GM13976 (cell line): ENCODE data around the gene PIEZO2.

Experiments used
- DNase-seq: peaks from one replicate; pipeline ENCODE4 v3.0.0; 2012; ENCODE audit warnings: low spot score
- in situ Hi-C: fragments of 300-500 bp; cut with MboI; formaldehyde crosslinking; loops from one replicate; pipeline ENCODE4 v1.12.0; 2022; ENCODE audit warnings: low sequenced_read_pairs, mixed read lengths, inconsistent platforms; ENCODE audit not compliant: unreplicated experiment
- TF ChIP-seq, protein P1 (sequence below): IDR thresholded peaks from 2 replicates; pipeline ENCODE4 v1.5.1; 2012; ENCODE audit warnings: borderline replicate concordance, mild to moderate bottlenecking; ENCODE audit not compliant: insufficient read depth; ENCODE audit errors: extremely low read depth, missing control alignments, control extremely low read depth

Gene PIEZO2

DNA sequence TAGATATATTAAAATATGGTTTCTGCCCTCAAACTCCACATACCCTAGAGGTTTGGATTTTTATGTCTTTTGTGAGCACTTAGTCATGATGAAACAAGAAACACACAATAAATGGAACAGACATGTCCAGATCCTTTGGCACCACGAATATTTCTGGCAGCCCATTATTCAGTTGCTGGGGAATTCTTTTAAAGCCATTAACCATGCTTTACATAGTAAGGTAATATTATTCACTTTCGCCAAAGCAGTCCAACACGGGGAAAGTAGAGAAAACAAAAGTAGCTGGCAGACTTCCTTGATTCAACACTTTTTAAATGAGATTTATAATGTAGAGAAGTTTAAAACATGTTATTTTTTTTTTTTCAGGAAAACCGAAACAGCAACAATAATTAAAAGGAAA lies 235.4 kb downstream of the PIEZO2 start:
- TF ChIP-seq, protein P1, sequence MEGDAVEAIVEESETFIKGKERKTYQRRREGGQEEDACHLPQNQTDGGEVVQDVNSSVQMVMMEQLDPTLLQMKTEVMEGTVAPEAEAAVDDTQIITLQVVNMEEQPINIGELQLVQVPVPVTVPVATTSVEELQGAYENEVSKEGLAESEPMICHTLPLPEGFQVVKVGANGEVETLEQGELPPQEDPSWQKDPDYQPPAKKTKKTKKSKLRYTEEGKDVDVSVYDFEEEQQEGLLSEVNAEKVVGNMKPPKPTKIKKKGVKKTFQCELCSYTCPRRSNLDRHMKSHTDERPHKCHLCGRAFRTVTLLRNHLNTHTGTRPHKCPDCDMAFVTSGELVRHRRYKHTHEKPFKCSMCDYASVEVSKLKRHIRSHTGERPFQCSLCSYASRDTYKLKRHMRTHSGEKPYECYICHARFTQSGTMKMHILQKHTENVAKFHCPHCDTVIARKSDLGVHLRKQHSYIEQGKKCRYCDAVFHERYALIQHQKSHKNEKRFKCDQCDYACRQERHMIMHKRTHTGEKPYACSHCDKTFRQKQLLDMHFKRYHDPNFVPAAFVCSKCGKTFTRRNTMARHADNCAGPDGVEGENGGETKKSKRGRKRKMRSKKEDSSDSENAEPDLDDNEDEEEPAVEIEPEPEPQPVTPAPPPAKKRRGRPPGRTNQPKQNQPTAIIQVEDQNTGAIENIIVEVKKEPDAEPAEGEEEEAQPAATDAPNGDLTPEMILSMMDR = no peak
- no peak for DNase-seq
- in situ Hi-C loops = no loop called here

DNA sequence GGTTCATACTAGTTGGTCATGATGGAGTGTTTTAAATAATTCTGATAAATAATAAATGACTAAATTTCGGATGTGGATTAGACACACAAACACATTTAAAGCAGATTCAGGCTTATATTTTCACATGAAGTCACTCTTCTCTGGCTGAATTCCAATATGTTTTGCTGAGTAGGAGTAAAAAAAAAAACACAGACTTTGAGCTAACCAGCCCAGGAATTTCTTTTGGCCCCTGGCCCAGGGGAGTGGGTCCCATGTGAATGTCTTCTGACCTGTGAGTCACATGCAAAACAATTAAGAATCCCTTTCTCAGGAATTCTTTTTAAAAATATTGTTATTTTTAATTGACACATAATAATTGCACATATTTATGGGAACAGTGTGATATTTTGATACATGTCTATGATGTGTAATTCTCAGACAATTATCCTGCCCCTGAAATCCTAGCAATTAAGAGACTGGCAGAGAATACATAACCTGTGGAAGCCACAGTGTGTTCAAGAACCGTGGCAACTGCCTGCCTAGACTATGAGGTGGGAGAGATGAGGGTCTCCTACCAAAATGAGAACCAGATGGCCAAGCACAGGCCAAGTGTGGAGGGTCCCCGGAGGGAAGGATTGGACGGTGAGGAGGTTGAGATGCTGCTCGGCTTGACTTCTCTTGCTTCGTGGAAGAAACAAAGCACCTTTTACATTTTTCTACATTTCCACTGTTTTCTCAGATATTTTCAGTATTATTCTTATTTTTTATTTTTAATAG lies 236.4 kb downstream of the PIEZO2 start:
- TF ChIP-seq, protein P1 = no peak
- in situ Hi-C loops = no loop called here
- no peak for DNase-seq

DNA sequence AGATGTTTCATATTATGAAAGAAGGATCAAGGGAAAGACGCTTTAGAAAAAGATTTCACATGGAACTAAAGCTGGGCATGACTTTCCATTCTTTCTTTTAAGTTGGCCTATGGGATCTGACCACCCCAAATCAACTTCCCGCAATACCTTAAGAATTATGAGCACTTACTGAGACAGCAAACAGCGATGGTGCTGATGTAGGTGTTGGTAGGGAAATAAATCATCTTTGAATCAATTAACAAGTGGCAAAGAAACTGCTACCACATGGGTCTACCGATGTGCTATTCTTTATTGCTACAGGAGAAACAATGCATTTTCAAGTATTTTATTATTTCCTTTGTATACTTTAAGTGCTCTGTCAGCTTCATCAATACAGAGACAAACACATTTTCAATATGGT lies 239.6 kb downstream of the PIEZO2 start:
- TF ChIP-seq, protein P1 = no peak
- in situ Hi-C loops = no loop called here
- DNase-seq = no peak

DNA sequence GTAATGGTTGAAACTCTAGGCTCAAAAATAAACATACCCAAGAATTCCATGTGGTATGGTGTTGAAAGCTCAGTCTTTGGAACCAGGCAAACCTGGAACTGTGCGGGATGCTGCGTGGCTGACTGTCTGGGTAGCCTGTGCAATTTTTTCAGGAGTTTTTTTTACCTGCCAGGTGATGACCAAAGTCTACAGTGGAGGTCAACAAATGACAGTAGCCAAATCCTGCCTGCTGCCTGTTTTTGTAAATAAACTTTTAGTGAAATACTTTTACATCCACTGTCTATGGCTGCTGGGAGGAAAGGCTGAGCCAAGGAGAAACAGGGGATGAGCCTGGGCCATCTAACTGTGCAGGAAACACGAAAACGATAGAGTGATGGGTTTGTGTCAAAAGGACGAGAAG lies 240.6 kb downstream of the PIEZO2 start:
- no peak for DNase-seq
- in situ Hi-C loops = no loop called here
- TF ChIP-seq, protein P1 = no peak

DNA sequence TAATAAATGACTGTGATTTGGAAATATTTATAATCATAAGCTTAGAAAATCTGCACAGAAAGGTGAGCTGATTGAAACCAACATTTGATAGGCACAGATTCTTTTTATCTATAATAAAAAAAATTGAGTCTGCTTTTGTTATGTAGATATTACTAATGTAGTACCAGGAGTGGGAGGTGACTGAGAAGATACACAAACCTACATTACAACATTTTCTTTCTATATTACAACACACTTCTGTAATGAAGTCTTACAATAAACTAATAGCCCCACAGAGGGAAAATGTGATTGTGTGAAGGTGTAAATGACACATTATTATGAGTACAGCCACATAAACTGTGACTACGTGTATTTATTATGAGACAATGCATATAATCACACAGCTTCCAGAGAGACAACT lies 241.6 kb downstream of the PIEZO2 start:
- TF ChIP-seq, protein P1 = no peak
- no peak for DNase-seq
- in situ Hi-C loops = no loop called here

DNA sequence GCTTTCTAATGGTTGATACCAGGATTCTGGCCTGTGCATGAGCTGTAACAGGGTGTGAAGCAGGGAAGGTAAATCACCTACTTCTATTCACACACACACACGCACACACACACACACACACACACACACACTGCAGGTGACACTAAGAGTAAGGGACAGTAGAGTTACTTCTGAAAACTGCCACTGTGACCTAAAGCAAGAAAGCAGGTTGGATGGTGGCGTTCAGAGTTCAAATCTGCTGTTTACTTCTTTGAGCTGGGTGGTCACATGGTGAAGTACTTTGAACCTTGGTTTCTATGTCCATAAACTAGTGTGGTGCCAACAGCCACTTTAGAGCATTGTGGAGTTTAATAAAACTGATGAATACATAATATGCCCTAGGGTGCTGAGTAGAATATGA lies 248.0 kb downstream of the PIEZO2 start:
- in situ Hi-C loops = no loop called here
- TF ChIP-seq, protein P1 = no peak

More for the DNA sequence above, 248.0 kb downstream of the PIEZO2 start:
- no peak for DNase-seq
